ENCODE data around the gene WDR27.

Gene WDR27

DNA sequence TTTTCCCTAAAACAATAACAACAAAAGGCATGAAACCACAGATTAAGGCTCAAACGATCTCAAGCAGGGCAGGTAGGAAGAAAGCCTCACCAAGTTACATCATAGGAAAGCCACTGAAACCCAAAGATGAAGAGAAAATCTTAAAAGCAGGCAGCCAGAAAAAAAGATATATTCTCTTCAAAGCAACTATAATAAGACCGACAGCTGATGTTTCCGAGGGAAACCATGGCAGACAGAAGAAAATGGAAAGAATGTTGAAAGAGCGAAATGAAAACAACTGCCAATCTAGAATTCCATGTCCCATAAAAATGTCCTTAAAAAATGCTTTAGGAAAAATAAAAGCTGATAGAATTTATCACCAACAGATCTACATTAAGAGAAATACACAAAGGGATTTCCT, 286.6 kb downstream of the WDR27 start:
- Histone ChIP-seq H3K9ac (ENCODE audit: low read depth, low read length) (no peak overlapping the region), H3K27ac (ENCODE audit: low read length) (no peak overlapping the region), H3K4me3 (ENCODE audit: low read depth in 1 of 2, low read length in 2 of 2) (no peak overlapping the region), H3K27me3 (ENCODE audit: insufficient read depth, low read length, poor library complexity) (no peaks in the 10 kb centered on the region), H3K36me3 (ENCODE audit: insufficient read depth, low read length) (no peaks in the 10 kb centered on the region), H3K4me2 (ENCODE audit: insufficient read depth, low read length) (no peak overlapping the region), H3K9me3 (ENCODE audit: insufficient read depth, low read length, severe bottlenecking) (peaks cover 11% of the 10 kb centered on the region), H3K79me2 (ENCODE audit: insufficient read depth, low read length) (no peaks in the 10 kb centered on the region), H4K20me1 (ENCODE audit: insufficient read depth, low read length) (no peaks in the 10 kb centered on the region), H3K4me1 (ENCODE audit: insufficient read depth, low read length) (no peaks in the 10 kb centered on the region), H2AFZ (ENCODE audit: low read depth, low read length) (no peak overlapping the region)
- DNase-seq (no peak), ATAC-seq (ENCODE audit: insufficient read depth, low read depth) (no peak)
- TF ChIP-seq EZH2 (IDR thresholded peaks at IDR 0.05; ENCODE audit: borderline replicate concordance, low read depth, low read length, severe bottlenecking) = no peak
- TF ChIP-seq, protein P1, sequence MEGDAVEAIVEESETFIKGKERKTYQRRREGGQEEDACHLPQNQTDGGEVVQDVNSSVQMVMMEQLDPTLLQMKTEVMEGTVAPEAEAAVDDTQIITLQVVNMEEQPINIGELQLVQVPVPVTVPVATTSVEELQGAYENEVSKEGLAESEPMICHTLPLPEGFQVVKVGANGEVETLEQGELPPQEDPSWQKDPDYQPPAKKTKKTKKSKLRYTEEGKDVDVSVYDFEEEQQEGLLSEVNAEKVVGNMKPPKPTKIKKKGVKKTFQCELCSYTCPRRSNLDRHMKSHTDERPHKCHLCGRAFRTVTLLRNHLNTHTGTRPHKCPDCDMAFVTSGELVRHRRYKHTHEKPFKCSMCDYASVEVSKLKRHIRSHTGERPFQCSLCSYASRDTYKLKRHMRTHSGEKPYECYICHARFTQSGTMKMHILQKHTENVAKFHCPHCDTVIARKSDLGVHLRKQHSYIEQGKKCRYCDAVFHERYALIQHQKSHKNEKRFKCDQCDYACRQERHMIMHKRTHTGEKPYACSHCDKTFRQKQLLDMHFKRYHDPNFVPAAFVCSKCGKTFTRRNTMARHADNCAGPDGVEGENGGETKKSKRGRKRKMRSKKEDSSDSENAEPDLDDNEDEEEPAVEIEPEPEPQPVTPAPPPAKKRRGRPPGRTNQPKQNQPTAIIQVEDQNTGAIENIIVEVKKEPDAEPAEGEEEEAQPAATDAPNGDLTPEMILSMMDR (IDR thresholded peaks at IDR 0.05; ENCODE audit: borderline replicate concordance, extremely low read depth, low read length, poor library complexity, severe bottlenecking) = no peak

DNA sequence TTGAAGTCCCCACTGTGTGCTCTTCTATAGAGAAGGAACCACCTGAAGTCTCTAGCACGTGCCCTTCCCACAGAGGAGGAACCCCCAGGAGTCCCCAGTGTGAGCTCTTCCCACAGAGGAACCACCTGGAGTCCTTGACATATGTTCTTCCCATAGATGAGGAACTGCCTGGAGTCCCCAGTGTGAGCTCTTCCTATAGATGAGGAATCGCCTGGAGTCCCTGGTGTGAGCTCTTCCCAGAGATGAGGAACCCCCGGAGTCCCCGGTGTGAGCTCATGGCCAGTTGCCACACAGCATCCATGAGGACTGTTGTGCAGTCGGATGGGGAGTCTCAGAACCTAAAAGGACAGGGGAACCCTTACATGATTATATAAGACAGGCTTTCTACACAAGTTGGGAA, 290.1 kb downstream of the WDR27 start:
- Histone ChIP-seq H4K20me1 (ENCODE audit: insufficient read depth, low read length) (no peaks in the 10 kb centered on the region), H3K4me3 (ENCODE audit: low read depth in 1 of 2, low read length in 2 of 2) (no peak overlapping the region), H3K27ac (ENCODE audit: low read length) (no peak overlapping the region), H3K4me2 (ENCODE audit: insufficient read depth, low read length) (no peak overlapping the region), H3K9me3 (ENCODE audit: insufficient read depth, low read length, severe bottlenecking) (peaks cover 11% of the 10 kb centered on the region), H3K9ac (ENCODE audit: low read depth, low read length) (no peak overlapping the region), H3K4me1 (ENCODE audit: insufficient read depth, low read length) (no peaks in the 10 kb centered on the region), H3K27me3 (ENCODE audit: insufficient read depth, low read length, poor library complexity) (no peaks in the 10 kb centered on the region), H3K36me3 (ENCODE audit: insufficient read depth, low read length) (no peaks in the 10 kb centered on the region), H3K79me2 (ENCODE audit: insufficient read depth, low read length) (no peaks in the 10 kb centered on the region), H2AFZ (ENCODE audit: low read depth, low read length) (no peak overlapping the region)
- ATAC-seq (ENCODE audit: insufficient read depth, low read depth) = no peak
- no peak for DNase-seq
- TF ChIP-seq, protein P1 (IDR thresholded peaks at IDR 0.05; ENCODE audit: borderline replicate concordance, extremely low read depth, low read length, poor library complexity, severe bottlenecking) = no peak

DNA sequence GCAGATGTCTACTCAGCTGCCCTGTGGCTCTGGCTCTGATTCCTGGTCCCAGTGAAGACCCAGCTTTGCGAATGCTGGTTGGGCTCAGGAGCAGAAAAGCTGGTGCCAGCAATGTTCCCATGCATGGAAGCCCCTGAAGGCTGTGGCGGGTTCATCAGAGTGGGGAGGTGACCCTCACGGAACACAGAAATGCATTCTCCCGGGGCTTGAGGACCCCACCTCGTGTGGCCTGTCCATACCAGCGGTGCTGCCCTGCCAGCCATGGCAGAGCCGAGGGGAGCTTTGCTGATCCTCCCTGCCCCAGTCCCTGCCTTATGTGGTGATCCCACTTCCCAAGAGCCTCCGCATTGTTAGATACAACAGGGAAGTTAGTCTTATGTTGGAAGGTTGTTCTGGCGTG, 290.5 kb downstream of the WDR27 start:
- Histone ChIP-seq H3K79me2 (ENCODE audit: insufficient read depth, low read length) (no peaks in the 10 kb centered on the region), H3K4me3 (ENCODE audit: low read depth in 1 of 2, low read length in 2 of 2) (no peak overlapping the region), H2AFZ (ENCODE audit: low read depth, low read length) (no peak overlapping the region), H3K27me3 (ENCODE audit: insufficient read depth, low read length, poor library complexity) (no peaks in the 10 kb centered on the region), H4K20me1 (ENCODE audit: insufficient read depth, low read length) (no peaks in the 10 kb centered on the region), H3K27ac (ENCODE audit: low read length) (no peak overlapping the region), H3K36me3 (ENCODE audit: insufficient read depth, low read length) (no peaks in the 10 kb centered on the region), H3K9me3 (ENCODE audit: insufficient read depth, low read length, severe bottlenecking) (peaks cover 11% of the 10 kb centered on the region), H3K4me2 (ENCODE audit: insufficient read depth, low read length) (no peak overlapping the region), H3K9ac (ENCODE audit: low read depth, low read length) (no peak overlapping the region), H3K4me1 (ENCODE audit: insufficient read depth, low read length) (no peaks in the 10 kb centered on the region)
- TF ChIP-seq, protein P1 (IDR thresholded peaks at IDR 0.05; ENCODE audit: borderline replicate concordance, extremely low read depth, low read length, poor library complexity, severe bottlenecking) = no peak
- TF ChIP-seq EZH2 (IDR thresholded peaks at IDR 0.05; ENCODE audit: borderline replicate concordance, low read depth, low read length, severe bottlenecking) = no peak
- DNase-seq = no peak
- no peak for ATAC-seq (ENCODE audit: insufficient read depth, low read depth)

DNA sequence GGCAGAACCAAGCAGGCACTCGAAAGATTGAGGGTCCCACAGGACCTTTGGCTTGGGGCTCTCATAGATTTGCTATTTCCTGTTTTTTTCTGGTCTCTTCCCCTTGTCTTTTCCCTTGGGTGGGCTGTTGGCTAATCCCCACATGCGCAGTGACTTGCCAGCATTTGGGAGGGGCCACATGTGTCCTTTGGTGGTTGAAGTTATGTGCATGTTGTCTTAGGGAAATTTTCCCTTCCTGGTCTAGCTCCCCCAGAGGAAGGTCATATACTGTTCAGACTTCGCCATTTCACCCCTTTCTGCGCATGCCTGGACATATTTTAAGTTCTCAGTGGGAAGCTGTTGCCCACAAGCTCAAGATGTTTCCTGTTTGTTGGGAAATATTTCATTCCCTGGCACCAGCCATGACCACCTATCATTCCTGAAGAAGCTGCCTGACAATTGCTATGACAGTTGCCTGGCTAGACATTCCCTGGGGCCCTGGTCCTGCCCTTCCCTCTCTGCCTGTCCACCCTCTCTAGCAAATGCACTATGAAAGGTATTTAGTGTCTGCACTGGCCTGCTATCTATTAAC, 292.0 kb downstream of the WDR27 start:
- Histone ChIP-seq H3K9ac (ENCODE audit: low read depth, low read length) (no peak overlapping the region), H2AFZ (ENCODE audit: low read depth, low read length) (no peak overlapping the region), H3K4me3 (ENCODE audit: low read depth in 1 of 2, low read length in 2 of 2) (no peak overlapping the region), H3K4me1 (ENCODE audit: insufficient read depth, low read length) (no peaks in the 10 kb centered on the region), H3K27me3 (ENCODE audit: insufficient read depth, low read length, poor library complexity) (no peaks in the 10 kb centered on the region), H3K79me2 (ENCODE audit: insufficient read depth, low read length) (no peaks in the 10 kb centered on the region), H3K27ac (ENCODE audit: low read length) (no peak overlapping the region), H3K4me2 (ENCODE audit: insufficient read depth, low read length) (no peak overlapping the region), H4K20me1 (ENCODE audit: insufficient read depth, low read length) (no peaks in the 10 kb centered on the region), H3K9me3 (ENCODE audit: insufficient read depth, low read length, severe bottlenecking) (peaks cover 4% of the 10 kb centered on the region), H3K36me3 (ENCODE audit: insufficient read depth, low read length) (no peaks in the 10 kb centered on the region)
- DNase-seq = no peak
- TF ChIP-seq, protein P1 (IDR thresholded peaks at IDR 0.05; ENCODE audit: borderline replicate concordance, extremely low read depth, low read length, poor library complexity, severe bottlenecking) = no peak
- TF ChIP-seq EZH2 (IDR thresholded peaks at IDR 0.05; ENCODE audit: borderline replicate concordance, low read depth, low read length, severe bottlenecking) = no peak
- no peak for ATAC-seq (ENCODE audit: insufficient read depth, low read depth)

Measured in DND-41 (cell line).